IgD-negative memory B cell (primary cell): Measurements from ENCODE around the gene CATSPER3. TPM values are rescaled to one million over a fixed set of nuclear protein-coding genes. Genes with fewer than 3 reads are reported as not detected.

Experiments
- H3K27ac Mint-ChIP-seq, 3 donors: one replicate each; pipeline ENCODE4 v1.8.0; 2020 to 2022; ENCODE audit warnings: mild to moderate bottlenecking in 3 of 3, mixed read lengths in 3 of 3, moderate library complexity in 1 of 3
- H3K27me3 Mint-ChIP-seq: one replicate; pipeline ENCODE4 v1.8.0; 2021; ENCODE audit warnings: mixed read lengths
- H3K36me3 Mint-ChIP-seq: one replicate; pipeline ENCODE4 v1.8.0; 2020; ENCODE audit warnings: mild to moderate bottlenecking, mixed read lengths
- H3K4me1 Mint-ChIP-seq, 3 donors: one replicate each; pipeline ENCODE4 v1.8.0; 2020 to 2022; ENCODE audit warnings: mixed read lengths in 3 of 3, mild to moderate bottlenecking in 1 of 3
- H3K4me3 Mint-ChIP-seq, 4 donors: one replicate each; pipeline ENCODE4 v1.8.0; 2020 to 2022; ENCODE audit warnings: mild to moderate bottlenecking in 4 of 4, mixed read lengths in 4 of 4, moderate library complexity in 3 of 4
- H3K9me3 Mint-ChIP-seq, 3 donors: one replicate each; pipeline ENCODE4 v1.8.0; 2020 to 2021; ENCODE audit warnings: mixed read lengths in 3 of 3, mild to moderate bottlenecking in 1 of 3
- polyA plus RNA-seq: library from polyadenylated mRNA; unstranded; fragments of 300-500 nt; fragmentation: Illumina TruSeq; gene quantifications from one replicate; pipeline ENCODE4 v1.2.3, GENCODE V29; 2021

Gene CATSPER3
- polyA plus RNA-seq, 1 donor from 2014 or later: not detected

DNA sequence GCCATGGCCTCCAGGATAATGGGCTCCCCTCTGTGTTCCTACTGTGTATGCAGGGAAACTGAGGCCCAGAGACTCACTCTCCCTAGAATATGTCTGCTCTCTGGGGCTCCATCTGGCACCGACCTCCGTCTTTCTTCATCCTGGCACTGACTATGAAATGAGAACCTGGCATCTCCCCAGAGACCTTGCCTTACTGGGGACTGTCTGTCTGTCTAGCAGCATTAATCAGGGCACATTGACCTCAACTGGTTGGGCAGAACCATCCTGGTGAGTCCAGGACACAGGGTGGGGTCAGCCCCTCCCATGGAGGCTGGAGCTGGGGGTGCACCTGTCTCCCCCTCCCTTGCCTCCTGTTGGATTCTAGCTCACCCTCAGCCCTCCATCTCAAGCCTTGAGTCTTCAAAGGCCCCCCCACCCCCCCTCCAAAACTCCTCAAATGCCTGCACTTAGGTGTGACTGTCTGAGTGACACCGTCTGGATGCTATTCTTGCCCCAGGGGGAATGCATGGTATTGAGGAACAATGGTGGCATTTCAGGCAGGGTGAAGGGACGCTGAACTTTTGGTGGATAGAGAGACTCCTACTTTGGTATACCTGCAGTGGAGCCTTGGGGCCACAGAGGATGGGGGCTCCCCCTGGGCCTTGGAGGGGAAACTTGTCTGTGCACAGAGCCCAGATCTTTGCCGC lies 79.1 kb downstream of the CATSPER3 start:
- peaks cover 66% of the 10 kb centered on the region for H3K27me3 Mint-ChIP-seq
- no peak overlapping the region for H3K4me3 Mint-ChIP-seq
- H3K27ac Mint-ChIP-seq: no peak overlapping the region

DNA sequence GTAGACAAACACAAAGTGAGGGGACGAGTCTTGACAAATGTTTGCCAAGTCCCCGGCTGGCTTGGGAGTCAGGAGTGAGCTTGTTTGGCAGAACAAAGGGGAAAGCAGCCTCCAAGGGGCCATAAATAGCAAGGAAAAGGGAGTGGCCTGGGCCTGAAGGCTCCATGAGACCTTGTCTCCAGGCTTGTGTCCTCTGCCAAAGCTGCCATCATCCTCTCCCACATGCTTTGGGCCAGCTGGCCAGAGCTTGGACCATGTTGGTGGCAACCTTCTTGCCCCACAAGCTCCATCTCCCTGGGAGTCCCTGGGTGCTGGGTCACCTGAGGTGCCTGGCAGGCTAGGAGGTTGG lies 79.6 kb downstream of the CATSPER3 start:
- peaks cover 0 to 2% (median 0%) of the 10 kb centered on the region in 3 donors for H3K9me3 Mint-ChIP-seq
- H3K27me3 Mint-ChIP-seq: peaks cover 69% of the 10 kb centered on the region
- peaks cover 11 to 19% (median 13%) of the 10 kb centered on the region in 3 donors for H3K4me1 Mint-ChIP-seq
- peaks cover 2% of the 10 kb centered on the region for H3K36me3 Mint-ChIP-seq
- no peak overlapping the region for H3K27ac Mint-ChIP-seq
- H3K4me3 Mint-ChIP-seq: peak overlapping the region in 1 of 4 donors; percentile 37

More for the DNA sequence above, 79.1 kb downstream of the CATSPER3 start:
- Mint-ChIP-seq H3K36me3 (peaks cover 2% of the 10 kb centered on the region), H3K4me1 (peaks cover 8 to 14% (median 8%) of the 10 kb centered on the region in 3 donors), H3K9me3 (peaks cover 0 to 2% (median 0%) of the 10 kb centered on the region in 3 donors)

DNA sequence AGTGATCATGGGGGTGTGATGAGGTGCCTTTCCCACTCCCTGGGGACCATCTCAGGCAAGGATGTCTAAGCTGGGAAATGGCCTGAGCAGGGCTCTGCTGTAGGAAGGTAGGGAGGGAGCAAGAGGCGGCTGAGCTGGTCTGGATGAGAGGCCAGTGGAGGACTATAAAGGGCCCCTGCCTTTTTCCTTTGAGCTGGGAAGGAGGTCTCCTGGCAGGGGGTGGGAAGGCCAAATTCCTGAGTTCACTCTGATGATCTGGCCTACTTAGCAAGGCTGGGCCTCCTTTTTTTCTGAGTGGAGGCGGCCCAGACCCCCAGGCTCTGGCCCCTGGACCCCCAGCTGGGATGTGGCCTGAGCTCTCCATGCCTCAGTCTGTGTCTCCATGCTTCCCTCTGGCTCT lies 80.6 kb downstream of the CATSPER3 start:
- Mint-ChIP-seq H3K4me1 (peaks cover 18 to 28% (median 22%) of the 10 kb centered on the region in 3 donors), H3K36me3 (peaks cover 2% of the 10 kb centered on the region), H3K27me3 (peaks cover 70% of the 10 kb centered on the region), H3K9me3 (peaks cover 0 to 2% (median 0%) of the 10 kb centered on the region in 3 donors), H3K4me3 (no peak overlapping the region), H3K27ac (no peak overlapping the region)

DNA sequence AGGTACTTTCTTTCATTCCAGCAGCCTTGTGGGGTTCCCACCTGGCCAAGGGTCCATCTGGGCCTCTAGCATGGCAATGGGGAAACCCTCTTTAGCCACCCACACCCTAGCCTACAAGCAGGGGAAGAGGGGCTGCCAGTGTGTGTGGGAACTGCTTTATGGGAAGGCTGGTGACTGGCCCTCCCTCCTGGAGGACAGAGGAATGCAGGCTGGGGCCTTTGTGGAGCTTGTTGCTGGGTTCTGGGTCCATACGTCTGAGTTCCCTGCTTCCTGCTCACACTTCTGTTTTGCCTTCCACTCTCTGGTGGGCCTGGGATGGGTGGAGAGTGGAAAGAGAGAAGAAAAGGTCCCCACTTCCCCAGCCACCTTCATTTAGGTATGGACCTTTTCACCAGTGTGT lies 81.2 kb downstream of the CATSPER3 start:
- peaks cover 2% of the 10 kb centered on the region for H3K36me3 Mint-ChIP-seq
- H3K9me3 Mint-ChIP-seq: peaks cover 0 to 2% (median 0%) of the 10 kb centered on the region in 3 donors
- no peak overlapping the region for H3K27ac Mint-ChIP-seq
- H3K4me3 Mint-ChIP-seq: no peak overlapping the region
- H3K27me3 Mint-ChIP-seq: peaks cover 69% of the 10 kb centered on the region
- H3K4me1 Mint-ChIP-seq: peaks cover 25 to 35% (median 29%) of the 10 kb centered on the region in 3 donors

DNA sequence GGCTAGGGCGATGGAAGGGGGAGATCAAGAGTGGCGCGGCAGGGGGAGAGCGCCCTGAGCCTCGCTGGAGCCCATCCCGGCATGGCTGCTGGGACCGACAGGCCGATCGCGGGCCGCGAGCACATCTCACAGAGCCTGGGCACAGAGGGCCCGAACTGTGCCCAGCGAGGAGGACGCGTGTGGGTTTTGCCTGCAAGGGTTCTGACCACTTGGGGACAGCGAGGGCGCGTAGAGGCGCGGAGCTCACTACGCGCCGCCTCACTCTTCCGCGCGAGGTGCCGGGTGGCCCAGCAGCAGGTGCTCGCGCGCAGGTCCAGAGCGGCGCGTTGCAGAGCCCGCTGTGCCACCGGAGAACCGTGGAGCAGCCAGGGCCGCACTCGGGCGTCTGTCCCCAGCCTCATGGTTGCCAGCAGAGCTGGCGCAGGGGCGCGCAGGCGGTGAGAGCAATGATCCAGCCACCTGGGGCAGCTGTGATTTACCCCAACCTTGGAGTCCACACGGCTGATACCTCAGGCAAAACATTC lies 82.6 kb downstream of the CATSPER3 start:
- Mint-ChIP-seq H3K36me3 (peaks cover 2% of the 10 kb centered on the region), H3K4me1 (peaks cover 33 to 43% (median 37%) of the 10 kb centered on the region in 3 donors), H3K4me3 (peak overlapping the region in 2 of 4 donors; percentile 54 to 78), H3K27me3 (peaks cover 64% of the 10 kb centered on the region), H3K27ac (no peak overlapping the region), H3K9me3 (no peaks in the 10 kb centered on the region)

DNA sequence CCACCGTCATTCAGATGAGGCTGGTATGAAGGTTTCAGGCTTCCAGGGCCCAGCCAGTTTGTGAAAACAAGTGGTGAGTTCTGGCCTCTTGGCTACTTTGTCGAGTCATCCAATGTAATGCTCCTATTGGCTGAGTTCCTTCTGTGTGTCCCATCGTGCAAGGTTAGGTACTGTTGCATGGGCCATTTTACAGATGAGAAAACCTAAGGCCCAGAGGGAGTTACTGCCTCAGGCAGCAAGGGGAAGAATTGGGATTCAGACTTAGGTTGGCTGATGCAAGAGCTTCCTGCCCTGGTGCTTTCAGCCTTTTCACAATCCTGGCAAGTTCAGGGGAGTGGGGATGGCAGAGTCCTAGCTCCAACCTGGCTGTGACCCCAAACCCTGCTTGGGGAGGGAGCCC lies 83.7 kb downstream of the CATSPER3 start:
- Mint-ChIP-seq H3K4me3 (peak overlapping the region in 2 of 4 donors; percentile 6 to 71), H3K9me3 (no peaks in the 10 kb centered on the region), H3K36me3 (peaks cover 2% of the 10 kb centered on the region), H3K4me1 (peaks cover 33 to 43% (median 37%) of the 10 kb centered on the region in 3 donors), H3K27me3 (peaks cover 59% of the 10 kb centered on the region), H3K27ac (peak overlapping the region in 1 of 3 donors; percentile 94)

DNA sequence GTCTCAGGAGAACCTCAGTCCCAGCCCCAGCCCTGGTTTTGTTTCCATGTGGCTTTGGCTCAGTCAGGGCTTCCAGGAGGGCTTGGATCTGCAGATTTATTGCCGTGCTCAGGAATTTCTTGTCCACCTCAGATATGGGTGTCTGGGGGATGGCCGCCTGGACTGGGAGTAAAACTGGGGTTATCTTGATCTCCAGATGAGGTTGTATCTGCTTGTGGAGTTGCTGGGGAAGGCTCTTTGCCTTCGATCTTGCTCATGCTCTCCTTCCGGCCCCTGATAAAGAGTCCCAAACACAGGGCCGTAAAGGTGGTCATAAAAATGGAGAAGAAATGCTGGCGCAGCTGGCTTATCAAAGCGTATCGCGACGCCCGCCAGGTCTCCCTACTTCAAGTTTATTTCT lies 84.2 kb downstream of the CATSPER3 start:
- Mint-ChIP-seq H3K27ac (peak overlapping the region in 1 of 3 donors; percentile 94), H3K9me3 (no peaks in the 10 kb centered on the region), H3K4me1 (peaks cover 34 to 43% (median 37%) of the 10 kb centered on the region in 3 donors), H3K4me3 (peak overlapping the region in 2 of 4 donors; percentile 6 to 71), H3K27me3 (peaks cover 55% of the 10 kb centered on the region), H3K36me3 (peaks cover 2% of the 10 kb centered on the region)

DNA sequence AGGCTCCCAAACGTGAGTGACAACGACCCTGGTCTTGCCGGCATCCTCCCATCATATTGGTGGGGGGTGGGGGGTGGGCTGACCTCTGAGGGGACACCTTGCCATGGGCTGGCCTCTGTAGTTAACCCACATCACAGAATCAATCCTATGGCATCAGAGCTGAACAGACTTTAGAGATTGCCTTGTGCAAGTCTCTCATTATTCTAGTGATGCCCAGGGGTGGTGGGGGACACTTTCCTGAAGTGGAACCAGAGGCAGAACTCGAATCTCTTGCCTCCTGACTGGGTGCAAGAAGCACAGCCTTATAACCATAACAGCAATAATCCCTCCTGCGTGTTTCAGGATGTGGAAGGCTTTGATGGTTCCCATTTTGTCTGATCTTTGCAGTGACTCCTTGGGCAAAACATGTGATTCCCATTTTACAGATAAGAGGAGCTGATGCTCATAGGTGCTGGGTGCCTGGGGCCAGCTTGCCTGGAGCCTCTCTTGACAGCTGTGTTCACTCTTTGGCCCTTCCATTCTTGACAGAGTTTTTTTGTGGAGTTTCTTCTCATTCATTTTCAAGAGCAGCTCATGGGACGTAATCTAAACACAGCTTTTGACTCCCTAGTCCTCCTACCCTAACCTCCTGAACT lies 84.9 kb downstream of the CATSPER3 start:
- peak overlapping the region in 2 of 3 donors; percentile 92 to 94 for H3K27ac Mint-ChIP-seq

DNA sequence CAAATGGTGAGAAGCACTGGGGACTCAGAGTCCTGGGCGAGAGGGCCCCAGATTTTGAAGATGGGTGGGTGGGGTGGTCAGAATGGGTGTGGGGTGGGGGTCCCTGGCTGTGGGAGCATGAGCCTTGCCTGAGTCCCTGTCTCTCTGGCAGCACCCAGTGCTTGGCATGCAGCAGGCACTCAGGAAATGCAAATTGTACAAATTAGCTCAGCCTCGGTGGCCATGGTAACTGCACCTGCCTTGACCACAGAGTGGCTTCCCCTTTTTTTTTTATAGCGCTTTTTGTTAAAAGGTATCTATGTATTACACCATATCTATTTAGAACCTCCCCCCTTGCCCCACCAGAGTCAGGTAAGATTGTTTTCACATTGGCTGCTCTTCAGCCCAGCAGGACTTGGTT lies 85.6 kb downstream of the CATSPER3 start:
- Mint-ChIP-seq H3K36me3 (peaks cover 2% of the 10 kb centered on the region), H3K4me3 (peak overlapping the region; percentile 71 to 95 (median 88)), H3K27me3 (peaks cover 45% of the 10 kb centered on the region), H3K27ac (peak overlapping the region; percentile 84 to 94 (median 92)), H3K4me1 (peaks cover 34 to 43% (median 37%) of the 10 kb centered on the region in 3 donors), H3K9me3 (no peaks in the 10 kb centered on the region)

More for the DNA sequence above, 84.9 kb downstream of the CATSPER3 start:
- H3K9me3 Mint-ChIP-seq: no peaks in the 10 kb centered on the region
- peak overlapping the region; percentile 71 to 95 (median 88) for H3K4me3 Mint-ChIP-seq
- peaks cover 2% of the 10 kb centered on the region for H3K36me3 Mint-ChIP-seq
- H3K27me3 Mint-ChIP-seq: peaks cover 50% of the 10 kb centered on the region
- H3K4me1 Mint-ChIP-seq: peaks cover 34 to 43% (median 37%) of the 10 kb centered on the region in 3 donors

DNA sequence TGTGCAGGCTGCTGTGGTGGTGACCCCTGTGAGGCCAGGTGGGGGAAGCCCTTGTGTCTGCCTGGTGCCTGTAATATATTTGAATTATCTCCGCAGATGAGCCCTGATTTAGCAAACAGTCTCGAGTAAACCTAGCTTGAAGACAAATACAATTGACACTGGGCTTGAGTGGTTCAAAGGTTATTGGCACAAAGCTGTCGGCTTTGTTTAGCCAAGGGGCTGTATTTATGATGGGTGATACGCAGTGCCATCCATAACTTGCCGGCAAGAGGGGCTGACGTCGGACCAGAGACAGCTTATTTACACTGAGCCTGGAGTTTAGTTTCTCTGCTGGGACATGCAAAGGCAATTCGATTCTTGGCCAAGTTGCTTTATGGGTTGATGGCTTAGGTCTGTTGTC lies 86.3 kb downstream of the CATSPER3 start:
- H3K36me3 Mint-ChIP-seq: peaks cover 2% of the 10 kb centered on the region
- H3K27ac Mint-ChIP-seq: peak overlapping the region in 2 of 3 donors; percentile 59 to 94
- H3K4me3 Mint-ChIP-seq: peak overlapping the region in 3 of 4 donors; percentile 82 to 95 (median 94)
- peaks cover 46% of the 10 kb centered on the region for H3K27me3 Mint-ChIP-seq
- peaks cover 34 to 43% (median 37%) of the 10 kb centered on the region in 3 donors for H3K4me1 Mint-ChIP-seq
- H3K9me3 Mint-ChIP-seq: no peaks in the 10 kb centered on the region

DNA sequence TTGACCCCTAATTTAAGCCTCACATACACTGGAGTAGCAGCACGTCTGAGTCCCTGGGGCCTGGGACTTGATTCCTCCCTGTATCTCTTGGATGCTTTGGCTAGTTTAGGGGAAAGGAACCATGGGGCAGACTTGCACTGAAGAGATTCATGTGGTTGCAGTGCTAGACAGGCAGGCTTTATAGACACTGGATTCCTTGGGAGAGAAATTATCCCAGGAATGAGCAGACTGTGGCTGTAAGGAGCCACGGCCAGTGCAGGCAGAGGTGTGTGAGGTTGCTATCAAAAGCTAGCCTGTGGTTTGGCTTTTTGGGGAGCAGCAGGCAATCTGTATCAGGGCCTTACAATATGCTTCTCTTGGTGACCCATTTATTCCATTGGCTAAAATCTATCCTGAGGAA lies 86.8 kb downstream of the CATSPER3 start:
- peaks cover 2% of the 10 kb centered on the region for H3K36me3 Mint-ChIP-seq
- peaks cover 31 to 39% (median 37%) of the 10 kb centered on the region in 3 donors for H3K4me1 Mint-ChIP-seq
- peak overlapping the region in 1 of 3 donors; percentile 94 for H3K27ac Mint-ChIP-seq
- H3K27me3 Mint-ChIP-seq: peaks cover 45% of the 10 kb centered on the region
- H3K4me3 Mint-ChIP-seq: peak overlapping the region in 1 of 4 donors; percentile 95
- no peaks in the 10 kb centered on the region for H3K9me3 Mint-ChIP-seq

DNA sequence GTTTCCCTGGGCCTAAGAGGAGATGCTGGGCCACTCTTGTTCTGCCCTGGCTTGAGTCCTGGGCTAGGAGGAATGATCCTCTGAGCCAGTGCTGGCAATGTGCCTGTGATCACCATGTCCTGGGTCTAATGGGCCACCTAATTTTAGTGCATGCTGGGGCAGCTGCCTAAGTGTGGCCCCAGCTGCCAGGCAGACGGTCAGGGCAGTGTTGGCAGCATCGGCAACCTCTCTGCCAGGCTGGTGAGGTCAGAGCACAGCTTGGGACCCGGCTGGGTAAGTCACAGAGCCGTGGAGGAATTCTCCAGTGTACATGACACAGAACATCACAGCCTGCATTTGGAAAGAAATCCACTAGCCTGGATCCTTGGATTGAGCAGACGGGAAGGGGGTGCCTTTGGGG lies 87.7 kb downstream of the CATSPER3 start:
- no peak overlapping the region for H3K4me3 Mint-ChIP-seq
- peaks cover 28 to 37% (median 36%) of the 10 kb centered on the region in 3 donors for H3K4me1 Mint-ChIP-seq
- H3K27ac Mint-ChIP-seq: peak overlapping the region in 1 of 3 donors; percentile 5
- peaks cover 40% of the 10 kb centered on the region for H3K27me3 Mint-ChIP-seq
- H3K9me3 Mint-ChIP-seq: no peaks in the 10 kb centered on the region
- H3K36me3 Mint-ChIP-seq: no peaks in the 10 kb centered on the region

DNA sequence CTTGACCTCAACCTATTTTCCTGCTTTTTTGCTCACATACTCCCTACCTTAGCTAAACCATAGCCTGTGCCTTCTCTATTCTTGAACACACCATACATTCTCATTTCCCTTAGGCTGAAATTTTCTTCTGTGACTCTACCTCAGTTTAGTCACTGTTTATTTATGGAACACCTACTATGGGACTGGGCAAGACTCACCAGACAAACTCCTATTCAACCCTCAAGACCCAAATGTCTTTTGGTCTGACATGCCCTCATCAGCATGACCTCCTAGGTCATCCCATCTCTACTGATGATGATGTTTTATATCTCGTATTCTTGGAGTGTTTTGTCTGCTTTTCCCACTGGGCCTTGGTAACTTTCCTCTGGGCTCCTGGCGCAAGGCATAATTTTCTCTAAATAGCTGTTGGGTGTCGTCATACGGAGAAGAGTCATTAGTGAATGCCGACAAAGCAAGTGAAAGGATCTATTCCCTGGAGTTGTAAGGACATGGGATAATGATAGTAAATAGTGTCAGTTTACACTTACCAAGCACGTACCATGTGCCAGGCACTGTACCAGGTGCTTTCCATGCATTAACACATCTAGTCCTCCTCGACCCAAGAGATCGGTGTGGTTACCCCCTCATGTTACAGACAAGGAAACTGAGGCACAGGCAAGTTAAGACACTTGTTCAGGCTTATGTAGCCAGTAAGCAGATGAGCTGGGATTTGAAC lies 88.8 kb downstream of the CATSPER3 start:
- H3K27me3 Mint-ChIP-seq: peaks cover 31% of the 10 kb centered on the region
- no peak overlapping the region for H3K27ac Mint-ChIP-seq
- no peaks in the 10 kb centered on the region for H3K9me3 Mint-ChIP-seq
- peaks cover 28 to 30% (median 30%) of the 10 kb centered on the region in 3 donors for H3K4me1 Mint-ChIP-seq
- no peak overlapping the region for H3K4me3 Mint-ChIP-seq
- no peaks in the 10 kb centered on the region for H3K36me3 Mint-ChIP-seq

DNA sequence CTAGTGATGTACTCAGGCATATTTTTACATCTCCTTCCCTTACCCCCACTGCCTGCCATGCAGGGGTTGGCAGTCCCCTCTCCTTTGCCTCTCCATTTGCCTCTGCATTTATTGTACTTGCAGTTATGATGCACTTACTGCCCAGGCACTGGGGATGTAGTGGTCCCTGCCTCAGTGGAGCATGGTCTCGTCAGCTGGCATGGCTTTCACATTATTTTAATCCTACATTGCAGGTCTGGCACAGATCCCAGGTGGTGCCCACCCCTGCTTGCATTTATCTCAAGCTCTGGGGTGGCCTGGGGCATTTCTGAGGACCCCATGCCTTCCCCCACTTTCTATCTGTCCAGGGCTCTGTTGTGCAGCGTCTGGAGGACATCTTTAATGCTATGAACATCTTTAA lies 89.5 kb downstream of the CATSPER3 start:
- H3K4me3 Mint-ChIP-seq: no peak overlapping the region
- peaks cover 23 to 26% (median 25%) of the 10 kb centered on the region in 3 donors for H3K4me1 Mint-ChIP-seq
- no peak overlapping the region for H3K27ac Mint-ChIP-seq
- H3K27me3 Mint-ChIP-seq: peaks cover 23% of the 10 kb centered on the region
- H3K9me3 Mint-ChIP-seq: no peaks in the 10 kb centered on the region
- no peaks in the 10 kb centered on the region for H3K36me3 Mint-ChIP-seq

DNA sequence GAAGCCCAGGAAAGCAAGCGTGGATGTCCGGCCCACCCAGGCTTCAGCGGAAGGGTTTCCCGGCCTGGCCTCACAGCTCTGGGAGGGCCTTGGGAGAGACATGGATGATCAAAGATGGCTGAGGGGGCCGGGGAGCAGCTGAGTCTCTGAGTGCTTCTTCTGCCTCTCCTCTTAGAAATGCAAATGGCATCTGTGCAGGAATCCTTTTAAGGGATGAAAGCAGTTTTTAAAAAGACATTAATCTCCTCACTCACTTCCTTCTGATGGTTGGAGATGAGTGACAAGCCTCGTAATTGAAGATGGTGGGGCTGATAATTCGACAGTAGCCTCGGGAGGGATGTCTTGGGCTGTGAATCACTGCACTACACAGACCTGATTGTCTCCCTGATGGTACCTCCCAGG lies 90.6 kb downstream of the CATSPER3 start:
- no peaks in the 10 kb centered on the region for H3K9me3 Mint-ChIP-seq
- peaks cover 14 to 15% (median 15%) of the 10 kb centered on the region in 3 donors for H3K4me1 Mint-ChIP-seq
- no peak overlapping the region for H3K4me3 Mint-ChIP-seq
- H3K27me3 Mint-ChIP-seq: peaks cover 14% of the 10 kb centered on the region
- no peak overlapping the region for H3K27ac Mint-ChIP-seq
- no peaks in the 10 kb centered on the region for H3K36me3 Mint-ChIP-seq
